Stimulated activated CD4-positive, alpha-beta T cell treated with anti-CD3 and anti-CD28 coated beads, Interleukin-15, amount 100 ng/mL, for 48 hours (primary cell): ENCODE results near the gene CACNA1S.

Source experiments
- DNase-seq, 2 donors: peaks; one replicate each; pipeline ENCODE4 v3.0.0-alpha.2; 2020; ENCODE audit warnings: low read depth in 2 of 2

Gene CACNA1S

GRCh38 chr1:201112173-201112731 lies at the start of gene CACNA1S:
TSS of gene CACNA1S (minus strand) at chr1:201112426. CDS start at chr1:201112339, 87 bp downstream.
- DNase-seq = no peak

- DNase-seq = no peak
These were observed 45.7 kb upstream of the CACNA1S start for GRCh38 chr1:201157949-201158348.

GRCh38 chr1:201156819-201157218 lies 44.6 kb upstream of the CACNA1S start:
- no peak for DNase-seq

- no peak for DNase-seq
These were observed 44.1 kb upstream of the CACNA1S start for GRCh38 chr1:201156346-201156745.

GRCh38 chr1:201155354-201155753 lies 43.1 kb upstream of the CACNA1S start:
- no peak for DNase-seq

GRCh38 chr1:201154389-201155165 lies 42.4 kb upstream of the CACNA1S start, which contains the start of gene TMEM9:
TSS of gene TMEM9 (minus strand) at chr1:201154474. CDS start at chr1:201153923, 551 bp downstream.
- DNase-seq = peak; percentile 95 to 97

GRCh38 chr1:201153474-201154388 lies 41.5 kb upstream of the CACNA1S start:
- no peak for DNase-seq

- no peak for DNase-seq
These were observed 37.2 kb upstream of the CACNA1S start for GRCh38 chr1:201149400-201149799.

GRCh38 chr1:201147396-201148015 lies 35.3 kb upstream of the CACNA1S start:
- no peak for DNase-seq

- no peak for DNase-seq
These were observed 34.6 kb upstream of the CACNA1S start for GRCh38 chr1:201146626-201147390.

GRCh38 chr1:201145816-201146215 lies 33.6 kb upstream of the CACNA1S start:
- DNase-seq = no peak

- DNase-seq = no peak
These were observed 32.9 kb upstream of the CACNA1S start for GRCh38 chr1:201145132-201145531.

GRCh38 chr1:201144701-201145100 lies 32.5 kb upstream of the CACNA1S start:
- no peak for DNase-seq

- DNase-seq = no peak
These were observed 31.8 kb upstream of the CACNA1S start for GRCh38 chr1:201143726-201144635.

GRCh38 chr1:201142849-201143725 lies 30.9 kb upstream of the CACNA1S start:
- DNase-seq = no peak

- no peak for DNase-seq
These were observed 30.0 kb upstream of the CACNA1S start for GRCh38 chr1:201142011-201142848.

GRCh38 chr1:201141418-201141817 lies 29.2 kb upstream of the CACNA1S start:
- no peak for DNase-seq

GRCh38 chr1:201140941-201141260 lies 28.7 kb upstream of the CACNA1S start:
- no peak for DNase-seq
